ENCODE results near the gene KRTAP5-5.

The KRTAP5-5 gene

GRCh38 chr11:1648653-1649420 lies 19.3 kb downstream of the KRTAP5-5 start:
- no peak overlapping the region for H3K4me3 ChIP-seq (replicated peaks in 1 of 2; ENCODE audit: low read depth in 2 of 2, low read length in 2 of 2)
- TF ChIP-seq CTCF (IDR thresholded peaks at IDR 0.05; ENCODE audit: low read depth, low read length), result no peak
- DNase-seq (ENCODE audit: low read depth in 2 of 2), result no peak

DNA sequence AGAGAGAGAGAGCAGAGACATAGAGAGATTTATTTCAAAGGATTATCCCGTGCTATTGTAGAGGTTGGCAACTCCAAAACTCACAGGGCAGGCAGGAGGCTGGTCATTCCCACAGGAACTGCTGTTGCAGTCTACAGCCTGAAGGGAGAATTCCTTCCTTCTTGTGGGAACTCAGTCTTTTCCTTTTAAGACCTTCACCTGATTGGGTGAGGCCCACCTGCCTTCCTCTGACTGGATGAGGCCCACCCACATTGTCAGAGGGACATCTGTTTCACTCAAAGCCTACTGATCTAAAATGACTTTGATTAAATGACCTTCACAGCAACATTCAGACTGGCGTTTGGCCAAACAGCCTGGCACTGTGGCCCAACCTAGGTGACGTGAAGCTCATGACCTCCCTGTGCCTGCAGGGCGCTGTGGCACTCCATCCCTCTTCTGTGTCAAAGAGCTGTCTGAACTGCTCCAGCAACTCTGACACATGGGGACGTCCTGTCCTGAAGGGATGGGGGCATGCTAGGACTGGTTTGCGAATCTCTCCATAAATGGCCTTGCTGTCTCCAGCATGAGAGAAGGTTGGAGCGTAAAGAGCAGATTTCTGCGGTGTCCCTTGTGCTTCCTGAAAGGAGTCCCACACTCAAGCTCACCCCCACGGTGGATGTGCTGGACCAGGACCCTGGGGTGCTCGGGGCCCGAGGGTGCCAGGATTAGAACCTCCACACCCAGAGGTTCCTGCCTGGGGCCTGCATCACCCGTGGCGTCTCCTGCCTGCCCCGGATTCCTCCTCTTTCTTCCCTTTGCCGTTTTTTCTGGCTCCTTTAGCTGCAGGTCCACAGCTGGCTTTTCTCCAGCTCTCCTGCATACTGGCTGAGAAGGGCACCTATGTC lies 20.7 kb downstream of the KRTAP5-5 start:
- TF ChIP-seq CTCF (IDR thresholded peaks at IDR 0.05; ENCODE audit: low read depth, low read length), result no peak
- no peak overlapping the region for H3K4me3 ChIP-seq (replicated peaks in 1 of 2; ENCODE audit: low read depth in 2 of 2, low read length in 2 of 2)
- no peak for DNase-seq (ENCODE audit: low read depth in 2 of 2)

- no peak overlapping the region for H3K4me3 ChIP-seq (replicated peaks in 1 of 2; ENCODE audit: low read depth in 2 of 2, low read length in 2 of 2)
- TF ChIP-seq CTCF (IDR thresholded peaks at IDR 0.05; ENCODE audit: low read depth, low read length), result no peak
- DNase-seq (ENCODE audit: low read depth in 2 of 2), result no peak
Measured at GRCh38 chr11:1650918-1651262, 21.3 kb downstream of the KRTAP5-5 start.

DNA sequence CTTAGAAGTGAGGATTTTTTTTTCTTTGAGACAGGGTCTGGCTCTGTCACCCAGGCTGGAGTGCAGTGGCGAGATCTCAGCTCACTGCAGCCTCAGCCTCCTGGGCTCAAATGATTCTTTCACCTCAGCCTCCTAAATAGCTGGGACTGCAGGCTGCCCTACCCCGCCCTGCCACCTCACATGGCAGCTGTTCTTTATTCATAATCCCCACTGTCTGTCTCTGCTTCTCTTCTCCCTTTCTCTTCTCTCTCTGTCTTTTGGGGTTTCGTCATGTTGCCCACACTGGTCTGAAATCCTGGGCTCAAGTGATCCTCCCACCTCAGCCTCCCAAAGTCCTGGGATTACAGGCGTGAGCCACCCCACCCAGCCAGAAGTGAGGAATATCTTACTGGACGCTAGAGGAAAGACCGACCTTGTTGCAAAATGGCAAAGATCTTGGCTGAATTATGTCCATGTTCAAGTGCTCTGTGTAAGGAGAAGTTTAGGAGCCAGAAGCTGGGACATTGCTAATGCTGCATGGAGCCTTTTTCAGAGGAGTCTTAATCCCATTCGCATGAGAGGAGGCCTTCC lies 21.9 kb downstream of the KRTAP5-5 start:
- DNase-seq (ENCODE audit: low read depth in 2 of 2), result no peak
- no peak for TF ChIP-seq CTCF (IDR thresholded peaks at IDR 0.05; ENCODE audit: low read depth, low read length)
- no peak overlapping the region for H3K4me3 ChIP-seq (replicated peaks in 1 of 2; ENCODE audit: low read depth in 2 of 2, low read length in 2 of 2)

DNA sequence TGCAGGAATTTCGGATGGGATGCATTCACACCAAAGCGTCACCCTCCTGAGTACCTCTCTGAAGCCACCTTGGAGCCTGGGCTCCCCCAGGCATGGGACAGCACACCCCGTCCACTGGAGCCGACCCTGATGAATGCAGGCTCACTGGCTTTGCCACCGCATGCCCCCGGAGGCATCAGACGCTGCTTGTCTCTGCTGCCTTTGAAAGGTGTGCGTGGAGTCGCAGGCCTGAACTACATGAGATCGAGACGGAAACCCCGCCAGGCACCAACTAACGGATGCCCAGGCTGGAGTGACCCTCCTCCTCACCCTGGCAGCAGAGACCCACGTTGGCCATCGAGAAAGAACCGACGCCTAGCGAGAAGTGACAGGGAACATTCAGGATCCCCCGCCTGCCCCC lies 22.5 kb downstream of the KRTAP5-5 start:
- no peak overlapping the region for H3K4me3 ChIP-seq (replicated peaks in 1 of 2; ENCODE audit: low read depth in 2 of 2, low read length in 2 of 2)
- DNase-seq (ENCODE audit: low read depth in 2 of 2), result no peak
- no peak for TF ChIP-seq CTCF (IDR thresholded peaks at IDR 0.05; ENCODE audit: low read depth, low read length)

- DNase-seq (ENCODE audit: low read depth in 2 of 2), result no peak
- TF ChIP-seq CTCF (IDR thresholded peaks at IDR 0.05; ENCODE audit: low read depth, low read length), result no peak
- no peak overlapping the region for H3K4me3 ChIP-seq (replicated peaks in 1 of 2; ENCODE audit: low read depth in 2 of 2, low read length in 2 of 2)
Measured at GRCh38 chr11:1652442-1652770, 22.8 kb downstream of the KRTAP5-5 start.
